Stimulated activated CD8-positive, alpha-beta memory T cell treated with anti-CD3 and anti-CD28 coated beads, Interleukin-15, amount 100 ng/mL, for 24 hours (primary cell): ENCODE results near the gene EVPL.

ENCODE experiments used
- DNase-seq: peaks from one replicate; pipeline ENCODE4 v3.0.0-alpha.2; 2020; ENCODE audit warnings: low read depth

EVPL gene

GRCh38 chr17:76017481-76018339 lies 9.4 kb downstream of the EVPL start:
- DNase-seq = no peak

- DNase-seq = no peak
Measured at GRCh38 chr17:76014925-76015261, 12.2 kb downstream of the EVPL start.

- DNase-seq = peak; percentile 55
Measured at GRCh38 chr17:76014100-76014924, 12.8 kb downstream of the EVPL start.

- DNase-seq = no peak
Measured at GRCh38 chr17:76013377-76013932, 13.7 kb downstream of the EVPL start.

DNA sequence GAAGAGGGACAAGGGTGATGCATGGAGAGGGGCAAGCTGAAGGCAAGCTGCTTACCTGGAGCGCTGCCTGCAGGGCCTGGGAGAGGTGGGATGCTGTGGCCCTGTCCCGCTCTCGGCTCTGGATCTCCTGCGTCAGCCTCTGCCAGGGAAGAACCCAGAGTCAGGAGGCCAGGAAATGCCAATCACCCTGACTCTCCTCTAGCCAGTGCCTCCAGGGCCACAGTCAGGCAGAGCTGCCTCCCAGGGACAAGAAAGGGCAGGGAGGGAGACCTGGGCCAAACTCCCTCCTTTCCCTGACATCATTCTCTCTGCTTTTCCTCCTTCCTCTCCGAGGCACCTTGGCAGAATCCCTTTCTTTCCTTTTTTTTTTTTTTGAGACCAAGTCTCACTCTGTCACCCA lies 15.2 kb downstream of the EVPL start:
- DNase-seq = no peak

- no peak for DNase-seq
Measured at GRCh38 chr17:76009969-76010661, 17.0 kb downstream of the EVPL start.

DNA sequence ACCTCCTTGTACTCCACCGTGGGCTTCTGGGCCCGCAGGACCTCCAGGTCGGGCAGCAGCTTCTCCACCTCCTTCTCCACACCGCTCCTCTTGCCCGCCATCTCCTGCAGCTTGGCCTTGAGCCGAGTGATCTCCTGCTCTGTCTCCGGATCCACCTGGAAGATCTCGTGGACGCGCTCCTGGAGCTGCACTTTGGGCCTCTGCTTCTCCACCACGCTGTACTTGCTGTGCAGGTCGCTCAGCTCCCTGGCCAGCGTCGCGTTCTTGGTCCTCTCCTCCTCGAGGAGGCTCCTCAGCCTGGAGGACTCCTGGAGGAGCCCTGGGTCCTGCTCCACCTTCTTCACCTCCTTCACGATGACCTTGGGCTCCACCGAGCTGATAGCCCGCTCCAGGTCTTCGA lies 17.7 kb downstream of the EVPL start:
- DNase-seq = no peak

GRCh38 chr17:76008630-76009425 lies 18.3 kb downstream of the EVPL start:
- DNase-seq = no peak

GRCh38 chr17:76008208-76008607 lies 18.9 kb downstream of the EVPL start:
- no peak for DNase-seq

DNA sequence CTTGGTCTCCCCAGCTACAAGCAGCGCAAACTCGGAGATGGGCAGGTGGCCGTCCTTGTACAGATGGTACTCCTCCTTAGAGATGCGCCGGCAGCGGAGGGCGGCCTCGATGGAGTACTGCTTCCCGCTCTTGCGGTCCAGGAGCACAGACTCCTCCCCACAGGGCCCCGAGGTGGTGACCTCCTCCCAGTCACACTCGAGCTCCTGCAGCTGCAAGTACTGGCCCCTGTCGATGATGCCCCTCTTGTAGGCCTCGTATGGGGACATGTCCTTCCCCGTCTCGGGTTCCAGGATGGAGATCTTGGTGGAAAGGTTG lies 19.3 kb downstream of the EVPL start:
- no peak for DNase-seq

DNA sequence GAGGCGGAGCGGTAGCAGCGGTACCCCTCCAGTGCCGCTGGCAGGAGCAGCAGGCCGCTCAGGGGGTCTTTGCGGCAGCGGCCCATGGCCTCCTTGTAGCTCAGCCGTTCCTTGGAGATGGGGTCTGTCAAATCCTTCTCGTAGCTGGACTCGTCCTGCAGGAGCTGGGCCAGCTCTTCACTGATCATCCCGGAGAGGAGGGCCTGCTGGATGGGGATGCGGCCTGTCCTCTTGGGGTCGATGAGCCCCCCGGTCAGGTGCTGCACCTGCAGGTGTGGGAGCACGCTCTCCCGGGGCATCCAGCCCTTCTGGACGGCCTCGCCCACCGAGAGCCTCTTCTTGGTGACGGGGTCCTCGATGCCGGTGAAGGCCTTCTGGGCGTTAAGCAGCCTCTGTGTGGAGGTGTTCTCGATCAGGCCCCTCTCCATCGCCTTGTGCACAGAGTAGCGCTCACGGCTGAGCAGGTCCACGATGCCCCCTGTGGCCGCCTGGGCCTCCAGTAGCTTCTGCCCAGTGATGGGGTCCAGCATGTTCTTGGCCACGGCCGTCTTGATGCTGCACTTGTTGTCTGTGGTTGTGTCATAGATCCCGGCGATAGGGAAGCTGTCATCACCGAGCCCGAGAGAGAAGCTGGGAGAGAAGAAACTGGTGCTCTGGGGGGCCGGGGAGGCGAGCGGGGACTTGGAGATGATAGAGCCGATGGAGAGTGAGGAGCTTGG lies 19.8 kb downstream of the EVPL start:
- no peak for DNase-seq

- DNase-seq = peak; percentile 84
Measured at GRCh38 chr17:76005263-76006149, 21.6 kb downstream of the EVPL start.

DNA sequence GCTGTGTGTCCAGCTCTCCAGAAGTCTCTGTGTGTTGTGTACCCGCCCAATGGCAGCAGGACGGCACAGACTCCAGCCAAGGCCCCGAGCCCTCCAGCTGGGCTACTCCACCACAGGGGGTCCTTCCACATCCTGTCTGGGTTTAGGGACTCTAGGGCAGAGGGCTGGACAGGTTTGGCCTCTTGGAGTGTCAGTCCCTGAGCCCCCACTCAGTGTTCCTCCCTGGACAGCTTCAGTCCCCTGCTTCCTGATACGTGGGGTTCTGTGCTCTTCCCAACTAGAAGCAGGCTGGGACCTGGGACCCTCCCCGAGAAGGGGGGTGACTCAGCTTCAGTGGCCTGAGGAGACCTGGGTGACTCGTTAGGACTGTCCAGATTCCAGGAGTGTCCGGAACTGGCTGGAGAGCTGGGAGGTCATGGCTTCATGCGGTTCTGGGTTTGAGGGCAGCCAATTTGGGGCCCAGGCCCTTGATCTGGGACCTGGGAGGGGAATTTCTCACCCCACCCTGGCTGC lies 22.3 kb downstream of the EVPL start:
- DNase-seq = no peak

DNA sequence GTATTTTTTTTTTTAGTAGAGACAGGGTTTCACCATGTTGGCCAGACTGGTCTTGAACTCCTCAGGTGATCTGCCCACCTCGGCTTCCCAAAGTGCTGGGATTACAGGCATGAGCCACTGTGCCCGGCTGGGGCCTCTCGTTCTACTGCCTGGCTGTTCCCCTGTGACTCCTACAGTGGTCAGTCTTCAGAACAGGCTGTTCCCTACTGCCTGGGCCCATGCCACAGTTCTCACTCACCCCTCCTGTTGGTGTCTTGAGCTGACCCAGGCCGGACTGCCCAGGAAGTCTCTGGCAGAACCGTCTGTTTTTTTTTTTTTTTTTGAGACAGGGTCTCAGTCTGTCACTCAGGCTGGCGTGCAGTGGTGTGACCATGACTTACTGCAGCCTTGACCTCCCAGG lies 23.2 kb downstream of the EVPL start:
- DNase-seq = no peak

DNA sequence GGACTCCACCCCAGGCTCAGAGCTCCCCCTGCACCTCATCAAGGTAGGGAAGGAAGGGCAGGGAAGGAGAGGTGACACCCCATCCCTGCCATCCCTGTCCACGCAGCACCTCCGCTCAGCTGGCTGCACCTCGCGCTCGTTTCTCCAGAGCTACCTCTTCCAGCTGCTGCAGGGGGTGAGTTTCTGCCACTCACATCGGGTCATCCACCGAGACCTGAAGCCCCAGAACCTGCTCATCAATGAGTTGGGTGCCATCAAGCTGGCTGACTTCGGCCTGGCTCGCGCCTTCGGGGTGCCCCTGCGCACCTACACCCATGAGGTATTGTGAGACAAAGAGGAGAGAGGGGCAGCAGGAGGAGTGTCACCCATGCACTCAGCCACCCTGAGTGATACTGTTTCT lies 25.0 kb downstream of the EVPL start:
- no peak for DNase-seq

- no peak for DNase-seq
Measured at GRCh38 chr17:76000755-76001521, 26.2 kb downstream of the EVPL start, which contains the start of gene CDK3. CDK3 (plus strand) TSS chr17:76000855; CDS start chr17:76001426, 571 bp downstream.

DNA sequence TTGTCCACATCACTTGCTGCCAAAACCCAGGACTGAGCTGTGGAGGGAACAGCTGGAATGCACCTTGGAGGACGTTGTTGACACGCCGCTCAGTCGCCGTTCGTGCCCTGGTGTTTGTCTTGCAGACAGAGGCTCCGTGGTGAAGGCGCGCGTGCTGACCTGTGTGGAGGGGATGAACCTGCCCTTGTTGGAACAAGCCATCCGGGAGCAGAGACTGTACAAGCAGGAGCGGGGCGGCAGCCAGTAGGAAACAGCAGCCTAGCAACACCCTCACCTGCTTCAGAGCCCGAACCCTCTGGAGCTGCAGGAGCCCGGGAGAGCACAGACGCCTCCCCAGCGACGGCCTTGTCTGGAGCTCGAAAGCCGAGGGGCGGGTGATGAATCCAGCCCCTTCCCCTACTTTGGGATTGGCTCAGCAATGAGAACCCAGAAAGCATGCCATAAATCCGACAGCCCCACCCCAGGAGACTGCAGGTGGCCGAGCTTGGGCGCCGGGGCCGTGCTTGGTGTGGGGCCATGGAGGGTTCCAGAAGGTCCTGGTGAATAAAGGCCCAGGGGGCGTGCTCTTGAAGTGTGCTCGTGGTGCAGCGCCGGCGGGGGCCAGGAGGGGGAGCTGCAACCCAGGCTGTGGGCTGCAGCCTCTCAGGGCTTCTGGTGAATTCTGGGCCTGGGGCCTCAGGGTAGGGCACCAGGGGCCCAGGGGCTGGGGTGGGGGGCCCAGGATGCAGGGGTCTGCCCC lies 26.9 kb downstream of the EVPL start:
- DNase-seq = peak; percentile 31

- DNase-seq = no peak
Measured at GRCh38 chr17:75998327-75998795, 28.7 kb downstream of the EVPL start.
